ENCODE data around the gene CACNA2D3. TPM values are rescaled to one million over a fixed set of nuclear protein-coding genes. Genes with fewer than 3 reads are reported as not detected.

Gene CACNA2D3
- total and polyA plus RNA-seq, 2 experiments from 2014 or later = 0.30 to 0.43 TPM

DNA sequence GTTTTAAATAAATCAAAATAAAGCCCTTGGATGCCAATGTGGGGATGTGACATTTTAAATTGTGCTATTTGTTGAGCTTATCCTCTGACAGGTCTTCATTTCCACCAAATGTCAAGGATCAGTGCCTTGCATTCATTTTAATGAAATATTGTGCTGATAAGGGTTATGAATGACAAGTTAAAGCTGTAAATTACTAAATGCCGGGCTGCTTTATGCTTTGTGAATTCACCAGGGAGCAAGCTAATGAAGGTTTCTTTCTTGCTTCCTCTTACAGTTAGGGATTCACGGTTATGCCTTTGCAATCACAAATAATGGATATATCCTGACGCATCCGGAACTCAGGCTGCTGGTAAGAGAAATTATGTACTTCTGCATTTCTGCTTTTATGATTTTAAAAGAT is 723.8 kb downstream of the CACNA2D3 start:
- TF ChIP-seq EZH2phosphoT487 (IDR thresholded peaks at IDR 0.05; ENCODE audit: insufficient read depth, low read depth) (no peak), EZH2 (IDR thresholded peaks at IDR 0.05; ENCODE audit: insufficient read depth, poor library complexity, severe bottlenecking) (no peak)
- 81 to 85% methylated on average over 4 of the region's 4 CpGs for WGBS, 2 experiments (ENCODE audit: low coverage in 1 of 2, low lambda C conversion rate in 2 of 2, missing lambda C conversion rate in 2 of 2)
- H3K9me3 ChIP-seq (ENCODE audit: low read depth) = no peaks in the 10 kb centered on the region
- H3K79me2 ChIP-seq (ENCODE audit: insufficient read depth) = no peaks in the 10 kb centered on the region
- H3K36me3 ChIP-seq (ENCODE audit: low read depth) = no peaks in the 10 kb centered on the region
- no peak for DNase-seq
- no peaks in the 10 kb centered on the region for H3K4me1 ChIP-seq (ENCODE audit: insufficient read depth)
- no peak overlapping the region for H3K4me3 ChIP-seq
- H2AFZ ChIP-seq = no peak overlapping the region
- H3K4me2 ChIP-seq (ENCODE audit: unreplicated experiment) = no peak overlapping the region
- H4K20me1 ChIP-seq (ENCODE audit: insufficient read depth) = no peaks in the 10 kb centered on the region
- H3K27me3 ChIP-seq (replicated peaks; ENCODE audit: insufficient read depth) = no peaks in the 10 kb centered on the region; the same call in 1 of the 2 replicates
- H3F3A ChIP-seq (ENCODE audit: insufficient read depth) = no peaks in the 10 kb centered on the region
- H3K9ac ChIP-seq = no peak overlapping the region
- no peak overlapping the region for H3K27ac ChIP-seq
- in situ Hi-C loops (cut with MboI) = loop anchor here (25.0 kb wide), 2 partner anchors 1191 to 1416 kb away; no protein-coding TSS in a partner anchor
- H3K9me2 ChIP-seq (ENCODE audit: insufficient read depth) = no peaks in the 10 kb centered on the region

- H3K27ac ChIP-seq = no peak overlapping the region
- no peaks in the 10 kb centered on the region for H3K4me1 ChIP-seq (ENCODE audit: insufficient read depth)
- H3K4me2 ChIP-seq (ENCODE audit: unreplicated experiment) = no peak overlapping the region
- no peaks in the 10 kb centered on the region for H3K36me3 ChIP-seq (ENCODE audit: low read depth)
- no peaks in the 10 kb centered on the region for H3F3A ChIP-seq (ENCODE audit: insufficient read depth)
- no peaks in the 10 kb centered on the region for H3K9me3 ChIP-seq (ENCODE audit: low read depth)
- in situ Hi-C loops (cut with MboI) = loop anchor here (25.0 kb wide), 2 partner anchors 1190 to 1415 kb away; no protein-coding TSS in a partner anchor
- no peaks in the 10 kb centered on the region; the same call in 1 of the 2 replicates for H3K27me3 ChIP-seq (replicated peaks; ENCODE audit: insufficient read depth)
- no peak overlapping the region for H2AFZ ChIP-seq
- H3K79me2 ChIP-seq (ENCODE audit: insufficient read depth) = no peaks in the 10 kb centered on the region
- no peak for TF ChIP-seq EZH2phosphoT487 (IDR thresholded peaks at IDR 0.05; ENCODE audit: insufficient read depth, low read depth)
- no peak for TF ChIP-seq EZH2 (IDR thresholded peaks at IDR 0.05; ENCODE audit: insufficient read depth, poor library complexity, severe bottlenecking)
- no peaks in the 10 kb centered on the region for H3K9me2 ChIP-seq (ENCODE audit: insufficient read depth)
- no peaks in the 10 kb centered on the region for H4K20me1 ChIP-seq (ENCODE audit: insufficient read depth)
- no peak for DNase-seq
- no peak overlapping the region for H3K4me3 ChIP-seq
- 58 to 65% methylated on average over 4 of the region's 4 CpGs for WGBS, 2 experiments (ENCODE audit: low coverage in 1 of 2, low lambda C conversion rate in 2 of 2, missing lambda C conversion rate in 2 of 2)
- H3K9ac ChIP-seq = no peak overlapping the region
These were observed 725.0 kb downstream of the CACNA2D3 start for GRCh38 chr3:54847361-54847760.

DNA sequence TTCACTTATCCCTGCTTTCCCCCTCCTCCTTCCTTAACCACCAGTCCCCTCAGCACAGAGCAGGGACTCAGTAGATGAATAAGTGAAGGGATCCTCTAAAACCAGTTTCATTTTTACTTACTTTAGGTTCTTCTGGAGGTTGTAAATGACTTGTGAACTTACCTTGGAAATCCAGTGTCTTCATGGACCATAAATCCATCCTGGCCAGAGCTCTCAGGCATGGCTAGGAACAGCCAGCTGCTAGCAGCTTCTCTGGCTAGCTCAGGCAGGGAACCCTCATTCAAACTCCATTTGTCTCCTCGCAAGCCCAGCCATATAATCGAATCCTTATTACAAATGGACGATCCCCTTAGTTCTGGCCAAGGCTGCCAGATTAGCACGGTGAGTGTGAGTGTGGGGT is 727.0 kb downstream of the CACNA2D3 start:
- Histone ChIP-seq H3K4me3 (no peak overlapping the region), H3K9me3 (ENCODE audit: low read depth) (no peaks in the 10 kb centered on the region), H3F3A (ENCODE audit: insufficient read depth) (no peaks in the 10 kb centered on the region), H3K4me2 (ENCODE audit: unreplicated experiment) (no peak overlapping the region), H2AFZ (no peak overlapping the region), H4K20me1 (ENCODE audit: insufficient read depth) (no peaks in the 10 kb centered on the region), H3K27me3 (replicated peaks; ENCODE audit: insufficient read depth) (no peaks in the 10 kb centered on the region; the same call in 1 of the 2 replicates), H3K4me1 (ENCODE audit: insufficient read depth) (no peaks in the 10 kb centered on the region), H3K36me3 (ENCODE audit: low read depth) (no peaks in the 10 kb centered on the region), H3K9ac (no peak overlapping the region), H3K27ac (no peak overlapping the region), H3K79me2 (ENCODE audit: insufficient read depth) (no peaks in the 10 kb centered on the region), H3K9me2 (ENCODE audit: insufficient read depth) (no peaks in the 10 kb centered on the region)
- in situ Hi-C loops (cut with MboI) = loop anchor here (25.0 kb wide), 2 partner anchors 1188 to 1413 kb away; no protein-coding TSS in a partner anchor
- DNase-seq = no peak
- 26 to 27% methylated on average over 4 of the region's 4 CpGs for WGBS, 2 experiments (ENCODE audit: low coverage in 1 of 2, low lambda C conversion rate in 2 of 2, missing lambda C conversion rate in 2 of 2)
- no peak for TF ChIP-seq EZH2phosphoT487 (IDR thresholded peaks at IDR 0.05; ENCODE audit: insufficient read depth, low read depth)

DNA sequence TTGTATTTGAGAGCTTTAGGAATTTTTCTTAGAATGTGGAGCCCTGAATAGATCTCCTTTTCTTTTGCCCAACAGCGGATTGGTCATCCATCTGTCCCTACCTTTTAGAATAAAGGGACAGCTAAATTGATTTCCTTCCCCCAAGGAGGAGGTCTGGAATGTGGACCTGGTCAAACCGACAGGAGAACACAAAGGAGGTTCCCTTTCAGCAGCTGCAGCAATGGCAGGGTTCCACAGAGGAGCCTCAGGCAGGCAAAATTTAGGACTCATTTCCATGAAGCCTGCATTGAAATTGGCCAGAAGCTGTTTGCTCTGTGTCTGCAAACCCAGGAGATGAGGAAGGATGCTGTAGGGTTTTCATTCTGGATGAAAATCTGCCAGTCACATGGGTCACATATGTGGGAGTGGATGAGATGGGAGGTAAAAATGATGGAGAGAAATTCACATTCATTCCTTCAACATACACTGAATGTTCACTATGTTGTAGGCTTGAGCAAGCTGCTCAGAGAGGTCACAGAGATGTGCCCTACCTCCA is 728.2 kb downstream of the CACNA2D3 start:
- H3K4me3 ChIP-seq = no peak overlapping the region
- no peak overlapping the region for H3K9ac ChIP-seq
- H3K4me2 ChIP-seq (ENCODE audit: unreplicated experiment) = no peak overlapping the region
- no peaks in the 10 kb centered on the region for H3K9me3 ChIP-seq (ENCODE audit: low read depth)
- no peaks in the 10 kb centered on the region for H3K4me1 ChIP-seq (ENCODE audit: insufficient read depth)
- no peaks in the 10 kb centered on the region for H3K27me3 ChIP-seq (replicated peaks; ENCODE audit: insufficient read depth)
- no peaks in the 10 kb centered on the region for H3K79me2 ChIP-seq (ENCODE audit: insufficient read depth)
- DNase-seq = no peak
- WGBS, 2 experiments (ENCODE audit: low coverage in 1 of 2, low lambda C conversion rate in 2 of 2, missing lambda C conversion rate in 2 of 2) = 54 to 63% methylated on average over 2 of the region's 2 CpGs
- H3K36me3 ChIP-seq (ENCODE audit: low read depth) = no peaks in the 10 kb centered on the region
- H3K9me2 ChIP-seq (ENCODE audit: insufficient read depth) = no peaks in the 10 kb centered on the region
- H3F3A ChIP-seq (ENCODE audit: insufficient read depth) = no peaks in the 10 kb centered on the region
- TF ChIP-seq EZH2 (IDR thresholded peaks at IDR 0.05; ENCODE audit: insufficient read depth, poor library complexity, severe bottlenecking) = no peak
- no peak for TF ChIP-seq EZH2phosphoT487 (IDR thresholded peaks at IDR 0.05; ENCODE audit: insufficient read depth, low read depth)
- no peak overlapping the region for H2AFZ ChIP-seq
- in situ Hi-C loops (cut with MboI) = loop anchor here (25.0 kb wide), 1 partner anchor 887 kb away; no protein-coding TSS in a partner anchor
- no peaks in the 10 kb centered on the region for H4K20me1 ChIP-seq (ENCODE audit: insufficient read depth)
- H3K27ac ChIP-seq = no peak overlapping the region
